Type B pancreatic cell (in vitro differentiated cells): Measurements from ENCODE around the gene ZNF426. TPM values are rescaled to one million over a fixed set of nuclear protein-coding genes. Genes with fewer than 3 reads are reported as not detected.
A peak's percentile ranks its signal among the peaks of the same experiment; 100 is the strongest.

Experiments
- DNase-seq: peaks from one replicate; pipeline ENCODE4 v3.0.0; 2021; ENCODE audit warnings: mixed read lengths; ENCODE audit not compliant: unreplicated experiment; ENCODE audit errors: extremely low spot score
- H3K27ac Mint-ChIP-seq: 2 replicates; pipeline ENCODE4 v1.8.0; 2021; ENCODE audit warnings: mild to moderate bottlenecking, mixed read lengths
- H3K27me3 Mint-ChIP-seq: 2 replicates; pipeline ENCODE4 v1.8.0; 2021; ENCODE audit warnings: mixed read lengths
- H3K36me3 Mint-ChIP-seq: 2 replicates; pipeline ENCODE4 v1.8.0; 2021; ENCODE audit warnings: mixed read lengths
- H3K4me1 Mint-ChIP-seq: one replicate; pipeline ENCODE4 v1.8.0; 2021; ENCODE audit warnings: mixed read lengths; ENCODE audit not compliant: unreplicated experiment
- H3K4me3 Mint-ChIP-seq: 2 replicates; pipeline ENCODE4 v1.8.0; 2021; ENCODE audit warnings: mild to moderate bottlenecking, mixed read lengths
- H3K9me3 Mint-ChIP-seq: 2 replicates; pipeline ENCODE4 v1.8.0; 2021; ENCODE audit warnings: mixed read lengths
- total RNA-seq: library from RNA; stranded (reverse); gene quantifications from 2 replicates; pipeline ENCODE4 v1.2.1, GENCODE V29; 2021; ENCODE audit warnings: low replicate concordance
- TF ChIP-seq, protein P1 (sequence below): fragments of 200-600 bp; sonication (generic); conservative IDR thresholded peaks from 2 replicates; pipeline ENCODE4 v1.5.0; 2021; ENCODE audit warnings: antibody characterized with exemption, mild to moderate bottlenecking

The ZNF426 gene
- total RNA-seq, 1 donor from 2014 or later: 32.1 TPM

DNA sequence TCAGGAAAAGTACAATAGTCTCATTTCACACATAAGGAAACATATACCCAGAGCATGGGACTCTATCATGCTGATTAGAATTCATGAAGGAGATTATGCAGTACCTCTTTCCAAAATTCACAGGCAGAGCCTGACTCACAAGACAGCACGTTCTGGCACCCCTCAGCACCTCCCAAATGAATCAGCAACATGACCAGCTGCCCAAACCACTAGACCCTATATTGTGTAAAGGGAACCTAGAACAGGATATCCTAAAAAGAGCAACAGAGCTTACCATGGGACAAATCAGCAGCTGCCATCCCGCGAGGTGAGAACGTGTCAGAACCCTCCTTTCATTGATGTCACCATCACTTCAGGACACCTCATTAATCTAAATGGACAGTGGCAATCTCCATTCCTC, 2.5 kb downstream of the ZNF426 start:
- H3K27me3 Mint-ChIP-seq: no peaks in the 10 kb centered on the region
- H3K36me3 Mint-ChIP-seq: peaks cover 75% of the 10 kb centered on the region
- peak overlapping the region; percentile 58 for H3K4me3 Mint-ChIP-seq

DNA sequence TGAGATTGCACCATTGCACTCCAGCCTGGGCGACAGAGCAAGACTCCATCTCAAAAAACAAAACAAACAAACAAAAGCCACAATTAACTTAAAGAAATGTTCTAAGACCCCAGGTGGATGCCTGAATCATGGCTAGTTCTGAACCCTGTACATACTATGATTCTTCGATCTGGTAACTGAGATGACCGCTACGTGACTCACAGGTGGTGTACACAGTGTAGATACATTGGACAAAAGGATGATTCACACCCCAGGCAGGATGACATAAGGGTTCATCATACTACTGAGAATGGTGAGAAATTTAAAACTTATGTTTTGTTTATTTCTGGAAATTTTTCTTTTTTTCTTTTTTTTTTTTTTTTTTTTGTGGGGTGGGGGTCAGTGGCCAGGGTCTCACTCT, 6.5 kb downstream of the ZNF426 start:
- Mint-ChIP-seq H3K9me3 (peaks cover 21% of the 10 kb centered on the region), H3K36me3 (peaks cover 88% of the 10 kb centered on the region), H3K4me1 (no peaks in the 10 kb centered on the region), H3K4me3 (no peak overlapping the region), H3K27ac (no peak overlapping the region), H3K27me3 (no peaks in the 10 kb centered on the region)
- TF ChIP-seq, protein P1, sequence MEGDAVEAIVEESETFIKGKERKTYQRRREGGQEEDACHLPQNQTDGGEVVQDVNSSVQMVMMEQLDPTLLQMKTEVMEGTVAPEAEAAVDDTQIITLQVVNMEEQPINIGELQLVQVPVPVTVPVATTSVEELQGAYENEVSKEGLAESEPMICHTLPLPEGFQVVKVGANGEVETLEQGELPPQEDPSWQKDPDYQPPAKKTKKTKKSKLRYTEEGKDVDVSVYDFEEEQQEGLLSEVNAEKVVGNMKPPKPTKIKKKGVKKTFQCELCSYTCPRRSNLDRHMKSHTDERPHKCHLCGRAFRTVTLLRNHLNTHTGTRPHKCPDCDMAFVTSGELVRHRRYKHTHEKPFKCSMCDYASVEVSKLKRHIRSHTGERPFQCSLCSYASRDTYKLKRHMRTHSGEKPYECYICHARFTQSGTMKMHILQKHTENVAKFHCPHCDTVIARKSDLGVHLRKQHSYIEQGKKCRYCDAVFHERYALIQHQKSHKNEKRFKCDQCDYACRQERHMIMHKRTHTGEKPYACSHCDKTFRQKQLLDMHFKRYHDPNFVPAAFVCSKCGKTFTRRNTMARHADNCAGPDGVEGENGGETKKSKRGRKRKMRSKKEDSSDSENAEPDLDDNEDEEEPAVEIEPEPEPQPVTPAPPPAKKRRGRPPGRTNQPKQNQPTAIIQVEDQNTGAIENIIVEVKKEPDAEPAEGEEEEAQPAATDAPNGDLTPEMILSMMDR: no peak
- no peak for DNase-seq

More for the DNA sequence above, 2.5 kb downstream of the ZNF426 start:
- Mint-ChIP-seq H3K4me1 (peaks cover 8% of the 10 kb centered on the region), H3K27ac (no peak overlapping the region), H3K9me3 (peaks cover 35% of the 10 kb centered on the region)
- TF ChIP-seq, protein P1: no peak
- no peak for DNase-seq

DNA sequence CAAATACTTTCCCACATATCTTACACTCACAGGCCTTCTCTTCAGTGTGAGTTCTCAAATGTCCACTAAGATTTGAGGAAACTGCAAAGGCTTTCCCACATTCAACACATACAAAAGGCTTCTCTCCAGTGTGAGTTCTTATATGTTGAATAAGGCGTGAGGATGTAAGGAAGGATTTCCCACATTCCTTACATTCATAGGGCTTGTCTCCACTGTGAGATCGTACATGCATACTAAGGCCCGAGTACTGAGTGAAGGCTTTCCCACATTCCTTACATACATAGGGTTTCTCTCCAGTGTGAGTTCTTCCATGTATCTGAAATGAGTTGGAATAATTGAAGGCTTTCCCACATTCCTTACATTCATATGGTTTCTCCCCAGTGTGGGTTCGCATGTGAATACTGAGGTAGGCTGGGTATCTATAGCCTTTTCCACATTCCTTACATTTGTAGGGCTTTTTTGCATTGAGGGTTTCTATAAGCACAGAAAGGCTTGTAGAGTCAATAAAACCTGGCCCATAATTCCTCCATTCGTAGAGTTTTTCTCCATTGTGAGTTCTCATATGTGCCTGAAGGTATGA, 9.6 kb downstream of the ZNF426 start:
- TF ChIP-seq, protein P1: no peak

DNA sequence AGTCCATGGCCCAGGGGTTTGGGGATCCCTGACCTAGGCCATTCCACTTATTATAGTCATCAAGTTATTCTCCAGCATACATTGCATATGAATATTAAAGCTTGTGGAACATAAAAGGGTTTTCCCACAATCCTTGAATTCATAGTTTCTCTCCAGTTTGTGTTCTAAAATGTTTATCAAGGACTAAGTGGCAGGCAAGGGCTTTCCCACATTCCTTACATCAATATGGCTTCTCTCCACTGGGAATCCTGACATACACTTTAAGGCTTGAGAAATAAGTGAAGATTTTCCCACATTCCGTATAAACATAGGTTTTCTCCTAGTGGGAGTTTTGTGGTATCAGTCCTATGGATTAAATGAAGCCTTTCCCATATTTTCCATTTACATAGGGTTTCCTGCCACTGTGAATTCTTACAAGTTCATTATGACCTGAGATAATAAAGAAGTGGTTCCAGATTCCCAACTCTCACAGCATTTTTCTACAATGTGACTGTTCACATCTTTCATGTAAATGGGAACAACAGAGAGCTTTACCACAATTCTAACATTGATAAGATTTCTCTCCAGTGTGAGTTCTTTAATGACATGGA, 14.5 kb downstream of the ZNF426 start:
- no peaks in the 10 kb centered on the region for H3K27me3 Mint-ChIP-seq
- peaks cover 58% of the 10 kb centered on the region for H3K36me3 Mint-ChIP-seq
- TF ChIP-seq, protein P1: no peak
- DNase-seq: no peak
- no peak overlapping the region for H3K4me3 Mint-ChIP-seq
- peaks cover 20% of the 10 kb centered on the region for H3K9me3 Mint-ChIP-seq
- no peaks in the 10 kb centered on the region for H3K4me1 Mint-ChIP-seq
- H3K27ac Mint-ChIP-seq: no peak overlapping the region

More for the DNA sequence above, 9.6 kb downstream of the ZNF426 start:
- peak overlapping the region; percentile 36 for H3K4me3 Mint-ChIP-seq
- no peak overlapping the region for H3K27ac Mint-ChIP-seq
- H3K4me1 Mint-ChIP-seq: no peaks in the 10 kb centered on the region
- peaks cover 31% of the 10 kb centered on the region for H3K9me3 Mint-ChIP-seq
- no peaks in the 10 kb centered on the region for H3K27me3 Mint-ChIP-seq
- H3K36me3 Mint-ChIP-seq: peaks cover 85% of the 10 kb centered on the region
- DNase-seq: no peak

DNA sequence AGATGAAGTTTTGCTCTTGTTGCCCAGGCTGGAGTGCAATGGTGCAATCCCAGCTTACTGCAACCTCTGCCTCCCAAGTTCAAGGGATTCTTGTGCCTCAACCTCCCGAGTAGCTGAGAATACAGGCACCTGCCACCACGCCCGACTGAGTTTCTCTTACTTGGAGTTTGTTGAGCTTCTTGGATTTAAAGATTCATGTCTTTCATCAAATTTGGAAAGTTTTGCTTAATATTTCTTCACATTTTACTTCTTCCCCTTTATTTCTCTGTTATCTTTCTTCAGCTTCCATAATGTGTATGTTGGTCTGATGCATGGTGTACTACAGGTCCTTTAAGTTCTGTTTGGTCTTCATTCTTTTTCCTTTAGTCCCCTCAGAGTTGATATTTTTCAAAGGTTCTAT, 31.2 kb downstream of the ZNF426 start:
- no peak overlapping the region for H3K27ac Mint-ChIP-seq
- TF ChIP-seq, protein P1: no peak
- peaks cover 28% of the 10 kb centered on the region for H3K9me3 Mint-ChIP-seq
- H3K4me1 Mint-ChIP-seq: no peaks in the 10 kb centered on the region
- no peak for DNase-seq
- no peak overlapping the region for H3K4me3 Mint-ChIP-seq
- no peaks in the 10 kb centered on the region for H3K27me3 Mint-ChIP-seq
- H3K36me3 Mint-ChIP-seq: no peaks in the 10 kb centered on the region
